H9 (cell line): ENCODE measurements around the gene ATN1. TPM values are rescaled to one million over a fixed set of nuclear protein-coding genes. Genes with fewer than 3 reads are reported as not detected.

ENCODE experiments used
- DNase-seq: peaks from one replicate; pipeline ENCODE4 v3.0.0-alpha.2; 2017
- H2AFZ ChIP-seq: one replicate; pipeline ENCODE4 v1.6.1; 2013; ENCODE audit warnings: mild to moderate bottlenecking, low read length, control low read depth, moderate library complexity
- H2AK5ac ChIP-seq: 2 replicates; pipeline ENCODE4 v1.6.1; 2013; ENCODE audit warnings: low read length, control low read depth, mixed read lengths; ENCODE audit not compliant: insufficient read length
- H2BK120ac ChIP-seq: one replicate; pipeline ENCODE4 v1.6.1; 2013; ENCODE audit warnings: low read depth, mild to moderate bottlenecking, low read length, control low read depth, inconsistent platforms; ENCODE audit not compliant: poor library complexity, severe bottlenecking
- H2BK12ac ChIP-seq: 2 replicates; pipeline ENCODE4 v1.6.1; 2013; ENCODE audit warnings: low read length, control low read depth, mixed read lengths, low read depth; ENCODE audit not compliant: insufficient read length
- H2BK15ac ChIP-seq: 2 replicates; pipeline ENCODE4 v1.6.1; 2013; ENCODE audit warnings: low read depth, low read length, control low read depth
- H2BK20ac ChIP-seq: one replicate; pipeline ENCODE4 v1.6.1; 2013; ENCODE audit warnings: low read depth, mild to moderate bottlenecking, low read length, control low read depth, inconsistent platforms; ENCODE audit not compliant: poor library complexity, severe bottlenecking
- H2BK5ac ChIP-seq: 2 replicates; pipeline ENCODE4 v1.6.1; 2013; ENCODE audit warnings: low read length, control low read depth, mixed read lengths; ENCODE audit not compliant: insufficient read length
- H3K14ac ChIP-seq: 2 replicates; pipeline ENCODE4 v1.6.1; 2013; ENCODE audit warnings: low read length, control low read depth; ENCODE audit not compliant: insufficient read depth
- H3K18ac ChIP-seq: 2 replicates; pipeline ENCODE4 v1.6.1; 2013; ENCODE audit warnings: low read depth, mild to moderate bottlenecking, mixed read lengths, low read length, control low read depth; ENCODE audit not compliant: insufficient read length
- H3K23ac ChIP-seq: 2 replicates; pipeline ENCODE4 v1.6.1; 2013; ENCODE audit warnings: low read length, control low read depth, mixed read lengths, low read depth; ENCODE audit not compliant: insufficient read length
- H3K23me2 ChIP-seq: 2 replicates; pipeline ENCODE4 v1.6.1; 2013; ENCODE audit warnings: low read depth, mild to moderate bottlenecking, mixed read lengths, low read length, control low read depth; ENCODE audit not compliant: insufficient read length, poor library complexity, severe bottlenecking
- H3K27ac ChIP-seq: 2 replicates; pipeline ENCODE4 v1.5.1; 2013; ENCODE audit warnings: low read length, control low read depth, mixed read lengths, low read depth; ENCODE audit not compliant: insufficient read length
- H3K27me3 ChIP-seq: 2 replicates; pipeline ENCODE4 v1.6.1; 2013; ENCODE audit warnings: low read length, control low read depth, inconsistent platforms; ENCODE audit not compliant: insufficient read depth
- H3K4ac ChIP-seq: 2 replicates; pipeline ENCODE4 v1.6.1; 2013; ENCODE audit warnings: low read depth, mild to moderate bottlenecking, control low read depth, inconsistent platforms, low read length, moderate library complexity
- H3K4me1 ChIP-seq: 2 replicates; pipeline ENCODE4 v1.6.1; 2013; ENCODE audit warnings: low read length, control low read depth, inconsistent platforms; ENCODE audit not compliant: insufficient read depth
- H3K4me2 ChIP-seq: 2 replicates; pipeline ENCODE4 v1.6.1; 2013; ENCODE audit warnings: low read length, control low read depth, mixed read lengths; ENCODE audit not compliant: insufficient read length, insufficient read depth
- H3K56ac ChIP-seq: 2 replicates; pipeline ENCODE4 v1.6.1; 2013; ENCODE audit warnings: low read depth, mild to moderate bottlenecking, mixed read lengths, low read length, control low read depth; ENCODE audit not compliant: insufficient read length
- H3K79me1 ChIP-seq: 2 replicates; pipeline ENCODE4 v1.6.1; 2013; ENCODE audit warnings: low read depth, mild to moderate bottlenecking, moderate library complexity, low read length, control low read depth, inconsistent platforms; ENCODE audit not compliant: insufficient read depth, poor library complexity, severe bottlenecking
- H3K79me2 ChIP-seq: 2 replicates; pipeline ENCODE4 v1.6.1; 2013; ENCODE audit warnings: low read length, control low read depth, inconsistent platforms; ENCODE audit not compliant: insufficient read depth
- H3K9ac ChIP-seq: 2 replicates; pipeline ENCODE4 v1.6.1; 2013; ENCODE audit warnings: low read length, control low read depth, mixed read lengths; ENCODE audit not compliant: insufficient read length; ENCODE audit errors: extremely low read depth
- H3K9me3 ChIP-seq: one replicate; pipeline ENCODE4 v1.6.1; 2013; ENCODE audit warnings: low read depth, low read length, inconsistent platforms; ENCODE audit not compliant: control insufficient read depth
- H3T11ph ChIP-seq: one replicate; pipeline ENCODE4 v1.6.1; 2013; ENCODE audit warnings: mild to moderate bottlenecking, low read length, control low read depth, inconsistent platforms
- H4K20me1 ChIP-seq: one replicate; pipeline ENCODE4 v1.6.1; 2013; ENCODE audit not compliant: control insufficient read depth, insufficient read length, insufficient read depth
- H4K5ac ChIP-seq: 2 replicates; pipeline ENCODE4 v1.6.1; 2013; ENCODE audit warnings: low read depth, mild to moderate bottlenecking, mixed read lengths, low read length, control low read depth; ENCODE audit not compliant: insufficient read length
- H4K8ac ChIP-seq: replicated peaks from 2 replicates; pipeline ENCODE4 v1.6.1; 2013; ENCODE audit warnings: low read length, control low read depth, mixed read lengths, low read depth; ENCODE audit not compliant: insufficient read length
- H4K91ac ChIP-seq: 2 replicates; pipeline ENCODE4 v1.6.1; 2013; ENCODE audit warnings: low read depth, mild to moderate bottlenecking, moderate library complexity, mixed read lengths, low read length, control low read depth; ENCODE audit not compliant: insufficient read length
- H3K27ac Mint-ChIP-seq, 3 experiments: 2 replicates in 2 of 3; 3 replicates in 1 of 3; pipeline ENCODE4 v1.8.0; 2020 to 2021; ENCODE audit warnings: mixed read lengths in 3 of 3, mild to moderate bottlenecking in 1 of 3, moderate library complexity in 1 of 3
- H3K27me3 Mint-ChIP-seq: 2 replicates; pipeline ENCODE4 v1.8.0; 2021; ENCODE audit warnings: low read depth, mild to moderate bottlenecking, moderate library complexity, mixed read lengths
- H3K36me3 Mint-ChIP-seq, 3 experiments: 2 replicates in 2 of 3; 3 replicates in 1 of 3; pipeline ENCODE4 v1.8.0; 2020 to 2021; ENCODE audit warnings: low read depth in 3 of 3, mixed read lengths in 3 of 3; ENCODE audit not compliant: insufficient read depth in 1 of 3
- H3K4me1 Mint-ChIP-seq, 2 experiments: 2 replicates each; pipeline ENCODE4 v1.8.0; 2020; ENCODE audit warnings: mixed read lengths in 2 of 2
- H3K4me3 Mint-ChIP-seq, 2 experiments: 2 replicates in 1 of 2; 3 replicates in 1 of 2; pipeline ENCODE4 v1.8.0; 2020 to 2021; ENCODE audit warnings: mild to moderate bottlenecking in 2 of 2, mixed read lengths in 2 of 2, moderate library complexity in 1 of 2
- H3K9me3 Mint-ChIP-seq, 2 experiments: 2 replicates in 1 of 2; 3 replicates in 1 of 2; pipeline ENCODE4 v1.8.0; 2020; ENCODE audit warnings: mild to moderate bottlenecking in 2 of 2, mixed read lengths in 2 of 2, moderate library complexity in 1 of 2
- CTCF ChIP-seq: fragments of 200-600 bp; sonication (generic); conservative IDR thresholded peaks from 3 replicates; pipeline ENCODE4 v1.8.0; 2021; ENCODE audit warnings: antibody characterized with exemption, mild to moderate bottlenecking
- WGBS: extraction: QIAGEN DNeasy Blood & Tissue Kit; methylation state at CpG from one replicate; pipeline ENCODE4 v1.1.7; 2013; ENCODE audit warnings: missing lambda C conversion rate, low lambda C conversion rate, mixed read lengths; ENCODE audit not compliant: insufficient read length; ENCODE audit errors: extremely low coverage; 5-methylcytosine and 5-hydroxymethylcytosine counted together
- total RNA-seq: library from RNA; stranded (reverse); gene quantifications from 2 replicates; pipeline ENCODE4 v1.2.1, GENCODE V29; 2021

The ATN1 gene
- total RNA-seq, 1 experiment from 2014 or later, result 103 TPM

- Histone ChIP-seq H3K23ac (no peak overlapping the region), H3K18ac (peak overlapping the region; percentile 25), H4K20me1 (peaks cover 2% of the 10 kb centered on the region), H3T11ph (no peak overlapping the region), H2AK5ac (no peak overlapping the region), H4K8ac (no peak overlapping the region), H2BK15ac (no peak overlapping the region), H3K27me3 (no peaks in the 10 kb centered on the region; the same call in 1 of the 2 replicates), H2BK120ac (no peak overlapping the region), H3K79me1 (no peaks in the 10 kb centered on the region), H3K79me2 (no peaks in the 10 kb centered on the region), H3K56ac (no peak overlapping the region), H4K91ac (no peak overlapping the region), H3K4ac (no peak overlapping the region), H3K14ac (no peak overlapping the region), H2BK20ac (no peak overlapping the region), H3K27ac (no peak overlapping the region), H3K9me3 (no peaks in the 10 kb centered on the region), H2AFZ (no peak overlapping the region), H3K23me2 (peaks cover 3% of the 10 kb centered on the region), H3K4me2 (no peak overlapping the region), H2BK12ac (no peak overlapping the region), H3K4me1 (peaks cover 2% of the 10 kb centered on the region; the same call in 1 of the 2 replicates), H4K5ac (no peak overlapping the region), H3K9ac (no peak overlapping the region), H2BK5ac (no peak overlapping the region)
- Mint-ChIP-seq H3K27me3 (peaks cover 7% of the 10 kb centered on the region), H3K36me3 (no peaks in the 10 kb centered on the region), H3K9me3 (no peaks in the 10 kb centered on the region), H3K4me3 (no peak overlapping the region), H3K4me1 (peaks cover 4 to 14% of the 10 kb centered on the region in 2 experiments), H3K27ac (peak overlapping the region in 1 of 3 experiments; percentile 17; a peak in 3 of 7 replicates)
- no peak for TF ChIP-seq CTCF
- no CpG with 5 or more reads among the region's 1 CpG for WGBS
- DNase-seq, result no peak
Observed at GRCh38 chr12:6903722-6904121, 24.0 kb upstream of the ATN1 start.
